Measurements from ENCODE around the gene TEX101.

The TEX101 gene

GRCh38 chr19:43457809-43458208, 43.1 kb downstream of the TEX101 start:
- Histone ChIP-seq H3K4me2 (ENCODE audit: insufficient read depth, low read length) (no peak overlapping the region), H4K20me1 (ENCODE audit: insufficient read depth, low read length) (no peaks in the 10 kb centered on the region), H3K9ac (ENCODE audit: low read depth, low read length) (no peak overlapping the region), H3K4me1 (ENCODE audit: insufficient read depth, low read length) (no peaks in the 10 kb centered on the region), H3K79me2 (ENCODE audit: insufficient read depth, low read length) (no peaks in the 10 kb centered on the region), H2AFZ (ENCODE audit: low read depth, low read length) (no peak overlapping the region), H3K36me3 (ENCODE audit: insufficient read depth, low read length) (no peaks in the 10 kb centered on the region), H3K27me3 (ENCODE audit: insufficient read depth, low read length, poor library complexity) (no peaks in the 10 kb centered on the region), H3K4me3 (ENCODE audit: low read depth in 1 of 2, low read length in 2 of 2) (no peak overlapping the region), H3K27ac (ENCODE audit: low read length) (no peak overlapping the region), H3K9me3 (ENCODE audit: insufficient read depth, low read length, severe bottlenecking) (no peaks in the 10 kb centered on the region)
- TF ChIP-seq CTCF (IDR thresholded peaks at IDR 0.05; ENCODE audit: borderline replicate concordance, extremely low read depth, low read length, poor library complexity, severe bottlenecking) = no peak
- no peak for TF ChIP-seq EZH2 (IDR thresholded peaks at IDR 0.05; ENCODE audit: borderline replicate concordance, low read depth, low read length, severe bottlenecking)
- ATAC-seq (ENCODE audit: insufficient read depth, low read depth) = no peak
- DNase-seq = no peak

DNA sequence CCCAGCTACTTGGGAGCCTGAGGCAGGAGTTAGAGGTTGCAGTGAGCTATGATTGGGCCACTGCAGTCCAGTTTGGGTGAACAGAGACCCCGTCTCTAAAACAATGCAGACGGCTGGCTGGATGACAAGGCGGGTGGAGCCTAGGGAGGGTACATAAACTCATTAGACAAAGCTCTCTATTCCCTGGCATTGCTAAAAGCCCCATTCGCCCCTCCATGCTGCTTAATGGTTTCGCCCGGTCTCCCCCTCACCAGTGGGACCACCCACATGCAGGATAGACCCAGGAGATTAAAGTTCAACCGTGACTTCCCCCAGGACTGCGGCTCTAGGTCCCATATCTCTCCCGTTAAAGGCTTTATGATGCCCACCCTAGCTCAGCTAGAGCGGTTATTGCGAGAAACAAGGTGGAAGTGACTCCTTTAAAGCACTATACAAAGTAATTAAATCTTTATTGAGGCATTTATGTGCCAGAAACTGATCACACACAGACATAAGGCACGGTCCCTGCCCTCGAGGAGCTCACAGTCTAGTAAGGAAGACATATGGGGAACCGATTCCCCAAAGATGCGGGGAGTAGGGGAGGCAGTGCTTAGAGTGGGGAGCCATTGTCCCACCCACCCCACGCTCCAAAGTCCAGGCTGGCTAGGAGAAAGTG, 45.8 kb downstream of the TEX101 start:
- no peak overlapping the region for H2AFZ ChIP-seq (ENCODE audit: low read depth, low read length)
- DNase-seq = no peak
- no peaks in the 10 kb centered on the region for H3K27me3 ChIP-seq (ENCODE audit: insufficient read depth, low read length, poor library complexity)
- H3K4me3 ChIP-seq (ENCODE audit: low read depth in 1 of 2, low read length in 2 of 2) = no peak overlapping the region
- H4K20me1 ChIP-seq (ENCODE audit: insufficient read depth, low read length) = no peaks in the 10 kb centered on the region
- H3K36me3 ChIP-seq (ENCODE audit: insufficient read depth, low read length) = no peaks in the 10 kb centered on the region
- no peak overlapping the region for H3K4me2 ChIP-seq (ENCODE audit: insufficient read depth, low read length)
- no peak for ATAC-seq (ENCODE audit: insufficient read depth, low read depth)
- H3K9me3 ChIP-seq (ENCODE audit: insufficient read depth, low read length, severe bottlenecking) = no peaks in the 10 kb centered on the region
- TF ChIP-seq EZH2 (IDR thresholded peaks at IDR 0.05; ENCODE audit: borderline replicate concordance, low read depth, low read length, severe bottlenecking) (no peak), CTCF (IDR thresholded peaks at IDR 0.05; ENCODE audit: borderline replicate concordance, extremely low read depth, low read length, poor library complexity, severe bottlenecking) (no peak)
- H3K79me2 ChIP-seq (ENCODE audit: insufficient read depth, low read length) = no peaks in the 10 kb centered on the region
- no peak overlapping the region for H3K27ac ChIP-seq (ENCODE audit: low read length)
- H3K4me1 ChIP-seq (ENCODE audit: insufficient read depth, low read length) = peaks cover 18% of the 10 kb centered on the region
- H3K9ac ChIP-seq (ENCODE audit: low read depth, low read length) = no peak overlapping the region

- no peak overlapping the region for H3K9ac ChIP-seq (ENCODE audit: low read depth, low read length)
- no peaks in the 10 kb centered on the region for H3K36me3 ChIP-seq (ENCODE audit: insufficient read depth, low read length)
- no peak overlapping the region for H3K4me2 ChIP-seq (ENCODE audit: insufficient read depth, low read length)
- no peaks in the 10 kb centered on the region for H3K9me3 ChIP-seq (ENCODE audit: insufficient read depth, low read length, severe bottlenecking)
- H3K27ac ChIP-seq (ENCODE audit: low read length) = no peak overlapping the region
- no peaks in the 10 kb centered on the region for H3K79me2 ChIP-seq (ENCODE audit: insufficient read depth, low read length)
- DNase-seq (no peak), ATAC-seq (ENCODE audit: insufficient read depth, low read depth) (no peak)
- H3K4me1 ChIP-seq (ENCODE audit: insufficient read depth, low read length) = peaks cover 18% of the 10 kb centered on the region
- H3K4me3 ChIP-seq (ENCODE audit: low read depth in 1 of 2, low read length in 2 of 2) = no peak overlapping the region
- TF ChIP-seq EZH2 (IDR thresholded peaks at IDR 0.05; ENCODE audit: borderline replicate concordance, low read depth, low read length, severe bottlenecking) = no peak
- TF ChIP-seq CTCF (IDR thresholded peaks at IDR 0.05; ENCODE audit: borderline replicate concordance, extremely low read depth, low read length, poor library complexity, severe bottlenecking) = no peak
- no peak overlapping the region for H2AFZ ChIP-seq (ENCODE audit: low read depth, low read length)
- H4K20me1 ChIP-seq (ENCODE audit: insufficient read depth, low read length) = no peaks in the 10 kb centered on the region
- no peaks in the 10 kb centered on the region for H3K27me3 ChIP-seq (ENCODE audit: insufficient read depth, low read length, poor library complexity)
Observed at GRCh38 chr19:43461303-43461702, 46.6 kb downstream of the TEX101 start.
